Endothelial cell of umbilical vein (primary cell): ENCODE results near the gene MYRFL. TPM values are rescaled to one million over a fixed set of nuclear protein-coding genes. Genes with fewer than 3 reads are reported as not detected.

ENCODE experiments used
- BruUV-seq: library from RNA; stranded (reverse); fragments of 400-500 nt; replicated peaks from 2 replicates; lab custom pipeline; 2021; lab: Mats Ljungman, UMichigan
- CTCF ChIA-PET: fragments of 300-600, 350-600 bp; sonication (Branson Sonifier 250); formaldehyde crosslinking; loops from one replicate; lab custom pipeline; 2021; ENCODE audit warnings: antibody characterized with exemption, inconsistent platforms; lab: Charles Lee
- POLR2A ChIA-PET: fragments of 300-600, 350-600 bp; sonication (Branson Sonifier 250); formaldehyde crosslinking; loops from one replicate; lab custom pipeline; 2021; ENCODE audit warnings: antibody characterized with exemption, inconsistent platforms; lab: Charles Lee
- DNase-seq: peaks from one replicate; pipeline ENCODE4 v3.0.0-alpha.2; 2011; ENCODE audit warnings: low read depth, low spot score
- FAIRE-seq: peaks from 2 replicates; lab custom pipeline; 2011; peaks lifted over from hg19 to GRCh38; lab: Jason Lieb, UNC
- H2AFZ ChIP-seq: 2 replicates; pipeline ENCODE4 v1.6.0; 2012; ENCODE audit warnings: low read depth, low read length, control low read depth, inconsistent platforms
- H3K27ac ChIP-seq: 2 replicates; pipeline ENCODE4 v1.5.1; 2011; ENCODE audit warnings: low read depth, mild to moderate bottlenecking, control low read depth, low read length, moderate library complexity; ENCODE audit not compliant: insufficient read depth
- H3K27me3 ChIP-seq, 2 experiments: 2 replicates each; pipeline versions ENCODE4 v1.6.0 to v1.6.1; 2011; ENCODE audit warnings: low read length in 2 of 2, mixed read lengths in 1 of 2; ENCODE audit not compliant: control insufficient read depth in 2 of 2, insufficient read depth in 2 of 2
- H3K36me3 ChIP-seq, 2 experiments: 2 replicates in 1 of 2; 3 replicates in 1 of 2; pipeline ENCODE4 v1.5.1; 2011; ENCODE audit warnings: low read length in 2 of 2, mild to moderate bottlenecking in 1 of 2, moderate library complexity in 1 of 2; ENCODE audit not compliant: control insufficient read depth in 2 of 2, insufficient read depth in 2 of 2; ENCODE audit errors: extremely low read depth in 1 of 2
- H3K4me1 ChIP-seq: 3 replicates; pipeline ENCODE4 v1.5.1; 2011; ENCODE audit warnings: mild to moderate bottlenecking, low read length; ENCODE audit not compliant: control insufficient read depth, insufficient read depth; ENCODE audit errors: extremely low read depth
- H3K4me2 ChIP-seq: 2 replicates; pipeline ENCODE4 v1.6.1; 2011; ENCODE audit warnings: low read length, control low read depth, mixed read lengths; ENCODE audit not compliant: insufficient read depth
- H3K4me3 ChIP-seq, 3 experiments: fragments of 200-600 bp in 1 of 3; sonication (generic), shearing (Covaris generic) in 1 of 3; replicated peaks in 1 of 3; 2 replicates each; pipeline ENCODE4 v1.5.1; 2011 to 2016; ENCODE audit warnings: control low read depth in 3 of 3, low read length in 3 of 3, mild to moderate bottlenecking in 2 of 3, inconsistent platforms in 1 of 3, low read depth in 1 of 3, moderate library complexity in 1 of 3; ENCODE audit not compliant: insufficient read depth in 1 of 3
- H3K79me2 ChIP-seq: 2 replicates; pipeline ENCODE4 v1.6.0; 2012; ENCODE audit warnings: low read length, inconsistent platforms; ENCODE audit not compliant: control insufficient read depth, insufficient read depth
- H3K9ac ChIP-seq: replicated peaks from 2 replicates; pipeline ENCODE3; 2011; ENCODE audit warnings: low read length, control low read depth; ENCODE audit not compliant: insufficient read depth; ENCODE audit errors: extremely low read depth
- H3K9me1 ChIP-seq: replicated peaks from 3 replicates; pipeline ENCODE4 v1.6.0; 2011; ENCODE audit warnings: mild to moderate bottlenecking, low read length; ENCODE audit not compliant: control insufficient read depth, insufficient read depth; ENCODE audit errors: extremely low read depth
- H3K9me3 ChIP-seq: replicated peaks from 2 replicates; pipeline ENCODE4 v1.5.1; 2012; ENCODE audit warnings: low read length, inconsistent platforms; ENCODE audit not compliant: control insufficient read depth, insufficient read depth
- H4K20me1 ChIP-seq: replicated peaks from 2 replicates; pipeline ENCODE3; 2011; ENCODE audit warnings: mild to moderate bottlenecking, low read length; ENCODE audit not compliant: control insufficient read depth, insufficient read depth; ENCODE audit errors: extremely low read depth
- EZH2 ChIP-seq: IDR thresholded peaks from 2 replicates; pipeline ENCODE4 v1.6.1; 2012; ENCODE audit warnings: borderline replicate concordance, low read depth, mild to moderate bottlenecking, moderate library complexity, low read length, inconsistent platforms; ENCODE audit not compliant: severe bottlenecking
- FOS ChIP-seq: IDR thresholded peaks from 2 replicates; pipeline ENCODE4 v1.6.1; 2011; ENCODE audit warnings: mild to moderate bottlenecking, low read length, moderate library complexity, borderline replicate concordance; ENCODE audit not compliant: insufficient read depth
- GATA2 ChIP-seq: IDR thresholded peaks from 2 replicates; pipeline ENCODE4 v1.7.0; 2011; ENCODE audit warnings: low read depth, mild to moderate bottlenecking, moderate library complexity, mixed read lengths, low read length; ENCODE audit not compliant: insufficient read length, insufficient read depth
- JUN ChIP-seq: IDR thresholded peaks from 2 replicates; pipeline ENCODE4 v1.6.1; 2011; ENCODE audit warnings: borderline replicate concordance, low read depth; ENCODE audit not compliant: insufficient read length, insufficient read depth
- MYC ChIP-seq: IDR thresholded peaks from one replicate; pipeline ENCODE4 v1.6.1; 2011; ENCODE audit warnings: mild to moderate bottlenecking, low read depth, low read length
- POLR2A ChIP-seq: IDR thresholded peaks from 2 replicates; pipeline ENCODE4 v1.6.1; 2012; ENCODE audit warnings: low read depth, mild to moderate bottlenecking, control low read depth, low read length
- POLR2AphosphoS5 ChIP-seq: IDR thresholded peaks from 2 replicates; pipeline ENCODE4 v1.6.1; 2012; ENCODE audit warnings: low read depth, mild to moderate bottlenecking, control low read depth, low read length, moderate library complexity; ENCODE audit not compliant: insufficient read depth
- dilution Hi-C: fragments of 300-500 bp; cut with MboI; formaldehyde crosslinking; loops from one replicate; pipeline ENCODE4 v1.15.0; 2019; ENCODE audit warnings: low sequenced_read_pairs; ENCODE audit not compliant: extremely low pct_ligation_motif_present
- intact Hi-C: fragments of 100-400 bp; cut with micrococcal nuclease; formaldehyde crosslinking; loops from one replicate; pipeline ENCODE4 v1.10.0; 2022
- polyA plus RNA-seq, 4 experiments: library from polyadenylated mRNA; depleted of rRNA in 3 of 4; stranded (reverse) in 3 of 4; unstranded in 1 of 4; fragments of >200 nt; gene quantifications; 2 replicates each; pipeline versions ENCODE4 v1.2.1 to v1.2.3, GENCODE V29; 2011 to 2012; ENCODE audit warnings: missing spikeins in 1 of 4
- total RNA-seq: library from RNA; stranded (reverse); gene quantifications from 2 replicates; pipeline ENCODE4 v1.2.3, GENCODE V29; 2021
- TF ChIP-seq, protein P1 (sequence below), 2 donors: IDR thresholded peaks; 1 replicate in 1 of 2; 2 replicates in 1 of 2; pipeline ENCODE4 v1.5.1; 2011; ENCODE audit warnings: low read length in 2 of 2, mild to moderate bottlenecking in 2 of 2, moderate library complexity in 2 of 2, control low read depth in 1 of 2, inconsistent platforms in 1 of 2, low read depth in 1 of 2; ENCODE audit not compliant: insufficient read depth in 1 of 2; ENCODE audit errors: extremely low read depth in 1 of 2
- TF ChIP-seq, protein P2 (sequence below): IDR thresholded peaks from 2 replicates; pipeline ENCODE4 v1.6.1; 2011; ENCODE audit not compliant: insufficient read depth, insufficient read length

Gene MYRFL
- total and polyA plus RNA-seq, 2 donors (not counting 3 experiments of a cell fraction or from before 2014, with no cell fraction given) = not detected

DNA sequence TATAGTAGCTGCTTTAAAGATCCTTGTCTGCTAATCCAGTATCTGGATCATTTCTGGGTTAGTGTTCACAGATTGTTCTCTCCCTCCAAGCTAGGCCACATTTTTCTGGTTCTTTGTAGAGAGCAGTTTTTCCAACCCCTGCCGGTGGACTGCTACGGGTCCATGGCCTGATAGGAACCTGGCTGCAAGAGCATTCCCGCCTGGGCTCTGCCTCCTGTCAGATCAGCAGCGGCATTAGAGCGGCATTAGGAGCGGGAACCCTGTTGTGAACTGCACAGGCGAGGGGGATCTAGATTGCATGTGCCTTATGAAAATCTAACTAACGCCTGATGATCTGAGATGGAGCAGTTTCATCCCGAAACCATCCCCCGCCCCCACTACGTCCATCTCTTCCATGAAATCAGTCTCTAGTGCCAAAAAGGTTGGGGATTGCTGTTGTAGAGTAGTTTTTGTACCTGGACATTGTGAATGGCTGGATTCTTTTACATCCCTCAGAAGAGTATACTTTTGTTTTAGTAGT is 50.4 kb downstream of the MYRFL start:
- ChIA-PET POLR2A (no interaction called here), CTCF (interaction anchor here (1.0 to 6.3 kb wide), 4 partner anchors 15 to 854 kb away, joined by 3 to 77 read pairs (median 8); no protein-coding TSS in a partner anchor)
- no peak overlapping the region for H3K4me3 ChIP-seq
- no peak overlapping the region for H3K27ac ChIP-seq
- H2AFZ ChIP-seq = no peak overlapping the region
- no TSS peak for BruUV-seq
- FAIRE-seq (no peak), DNase-seq (no peak)
- H3K4me2 ChIP-seq = no peak overlapping the region
- no peaks in the 10 kb centered on the region for H3K36me3 ChIP-seq
- dilution Hi-C loops (no loop called here), intact Hi-C loops (loop anchor here (5.0 to 10.0 kb wide), 3 partner anchors 93 to 672 kb away; no protein-coding TSS in a partner anchor)
- no peaks in the 10 kb centered on the region for H3K27me3 ChIP-seq
- H3K79me2 ChIP-seq = no peaks in the 10 kb centered on the region
- H3K9me1 ChIP-seq = no peaks in the 10 kb centered on the region
- H3K9me3 ChIP-seq = no peaks in the 10 kb centered on the region
- no peak overlapping the region for H3K9ac ChIP-seq
- TF ChIP-seq POLR2AphosphoS5 = no peak
- TF ChIP-seq, protein P1, sequence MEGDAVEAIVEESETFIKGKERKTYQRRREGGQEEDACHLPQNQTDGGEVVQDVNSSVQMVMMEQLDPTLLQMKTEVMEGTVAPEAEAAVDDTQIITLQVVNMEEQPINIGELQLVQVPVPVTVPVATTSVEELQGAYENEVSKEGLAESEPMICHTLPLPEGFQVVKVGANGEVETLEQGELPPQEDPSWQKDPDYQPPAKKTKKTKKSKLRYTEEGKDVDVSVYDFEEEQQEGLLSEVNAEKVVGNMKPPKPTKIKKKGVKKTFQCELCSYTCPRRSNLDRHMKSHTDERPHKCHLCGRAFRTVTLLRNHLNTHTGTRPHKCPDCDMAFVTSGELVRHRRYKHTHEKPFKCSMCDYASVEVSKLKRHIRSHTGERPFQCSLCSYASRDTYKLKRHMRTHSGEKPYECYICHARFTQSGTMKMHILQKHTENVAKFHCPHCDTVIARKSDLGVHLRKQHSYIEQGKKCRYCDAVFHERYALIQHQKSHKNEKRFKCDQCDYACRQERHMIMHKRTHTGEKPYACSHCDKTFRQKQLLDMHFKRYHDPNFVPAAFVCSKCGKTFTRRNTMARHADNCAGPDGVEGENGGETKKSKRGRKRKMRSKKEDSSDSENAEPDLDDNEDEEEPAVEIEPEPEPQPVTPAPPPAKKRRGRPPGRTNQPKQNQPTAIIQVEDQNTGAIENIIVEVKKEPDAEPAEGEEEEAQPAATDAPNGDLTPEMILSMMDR (IDR thresholded peaks at IDR 0.05; ENCODE audit: extremely low read depth in 1 of 2, insufficient read depth in 1 of 2, low read depth in 1 of 2, low read length in 2 of 2) = no peak
- no peak for TF ChIP-seq EZH2
- TF ChIP-seq POLR2A = no peak
- no peak for TF ChIP-seq JUN
- no peak for TF ChIP-seq GATA2
- no peak for TF ChIP-seq MYC
- TF ChIP-seq FOS = no peak
- TF ChIP-seq, protein P2, sequence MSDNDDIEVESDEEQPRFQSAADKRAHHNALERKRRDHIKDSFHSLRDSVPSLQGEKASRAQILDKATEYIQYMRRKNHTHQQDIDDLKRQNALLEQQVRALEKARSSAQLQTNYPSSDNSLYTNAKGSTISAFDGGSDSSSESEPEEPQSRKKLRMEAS = no peak
- H3K4me1 ChIP-seq = peaks cover 14% of the 10 kb centered on the region
- H4K20me1 ChIP-seq = no peaks in the 10 kb centered on the region
